Dedifferentiated amniotic fluid mesenchymal stem cell (primary cell): ENCODE data around the gene KLRC3.
"Not testable (repeated sequence)": the region's sequence is repeated elsewhere in the genome, so short reads cannot be mapped to it uniquely, and the experiment has no call there.

Experiments
- DNase-seq: peaks from one replicate; pipeline ENCODE4 v3.0.0-alpha.2; 2016; ENCODE audit errors: extremely low spot score

KLRC3 gene

GRCh38 chr12:10400829-10401228 lies 19.6 kb downstream of the KLRC3 start:
- peak; percentile 30 for DNase-seq

- no peak for DNase-seq
Observed at GRCh38 chr12:10398168-10398567, 22.2 kb downstream of the KLRC3 start.

- no peak for DNase-seq
Observed at GRCh38 chr12:10397296-10397695, 23.1 kb downstream of the KLRC3 start.

GRCh38 chr12:10396176-10396575 lies 24.2 kb downstream of the KLRC3 start:
- not testable (repeated sequence) for DNase-seq

- peak; percentile 89 for DNase-seq
Observed at GRCh38 chr12:10395390-10395998, 24.9 kb downstream of the KLRC3 start.

GRCh38 chr12:10394531-10395152 lies 25.8 kb downstream of the KLRC3 start:
- DNase-seq, result not testable (repeated sequence)

GRCh38 chr12:10393291-10393690 lies 27.1 kb downstream of the KLRC3 start:
- DNase-seq, result no peak

GRCh38 chr12:10392394-10392930 lies 27.9 kb downstream of the KLRC3 start:
- peak; percentile 75 for DNase-seq

GRCh38 chr12:10390991-10391390 lies 29.4 kb downstream of the KLRC3 start:
- not testable (repeated sequence) for DNase-seq

- DNase-seq, result no peak
Observed at GRCh38 chr12:10389904-10390303, 30.5 kb downstream of the KLRC3 start, which contains the start of gene KLRK1. TSS of gene KLRK1 (minus strand) at chr12:10390041. CDS start at chr12:10388810, 1,231 bp downstream.

GRCh38 chr12:10388624-10389413 lies 31.6 kb downstream of the KLRC3 start:
- no peak for DNase-seq

- DNase-seq, result not testable (repeated sequence)
Observed at GRCh38 chr12:10387498-10387897, 32.9 kb downstream of the KLRC3 start.

GRCh38 chr12:10386857-10387256 lies 33.5 kb downstream of the KLRC3 start:
- no peak for DNase-seq

GRCh38 chr12:10385166-10385613 lies 35.2 kb downstream of the KLRC3 start:
- DNase-seq, result peak; percentile 40

GRCh38 chr12:10384191-10384590 lies 36.2 kb downstream of the KLRC3 start:
- no peak for DNase-seq

- no peak for DNase-seq
Observed at GRCh38 chr12:10381928-10382628, 38.3 kb downstream of the KLRC3 start.

GRCh38 chr12:10378737-10379136 lies 41.7 kb downstream of the KLRC3 start:
- DNase-seq, result not testable (repeated sequence)

GRCh38 chr12:10374624-10375018 lies 45.8 kb downstream of the KLRC3 start:
- DNase-seq, result no peak

- no peak for DNase-seq
Observed at GRCh38 chr12:10372559-10372958, 47.8 kb downstream of the KLRC3 start.

- DNase-seq, result not testable (repeated sequence)
Observed at GRCh38 chr12:10371893-10372535, 48.4 kb downstream of the KLRC3 start.
